AG04450 (cell line): ENCODE data around the gene ACP2. TPM values are rescaled to one million over a fixed set of nuclear protein-coding genes. Genes with fewer than 3 reads are reported as not detected.

ENCODE experiments used
- CTCF ChIA-PET: fragments of 300-600, 350-600 bp; formaldehyde crosslinking; extraction: SDS; loops from one replicate; lab custom pipeline; 2022; ENCODE audit warnings: antibody characterized with exemption, inconsistent platforms; lab: Charles Lee
- POLR2A ChIA-PET: fragments of 350-600 bp; formaldehyde crosslinking; extraction: SDS; loops from one replicate; lab custom pipeline; 2021; ENCODE audit warnings: antibody characterized with exemption, inconsistent platforms; lab: Yijun Ruan, JAX
- DNase-seq: peaks from one replicate; pipeline ENCODE4 v3.0.0-alpha.2; 2011; ENCODE audit warnings: low read depth, low spot score
- H3K27ac ChIP-seq: one replicate; pipeline ENCODE4 v1.5.1; 2012; ENCODE audit warnings: low read depth, low read length, control low read depth
- H3K27me3 ChIP-seq: one replicate; pipeline ENCODE4 v1.6.0; 2012; ENCODE audit warnings: low read length; ENCODE audit not compliant: control insufficient read depth, insufficient read depth
- H3K4me3 ChIP-seq: 2 replicates; pipeline ENCODE4 v1.5.1; 2011; ENCODE audit warnings: mild to moderate bottlenecking, low read depth, low read length, control low read depth
- H3K9me3 ChIP-seq: 2 replicates; pipeline ENCODE4 v1.5.1; 2012; ENCODE audit warnings: low read length; ENCODE audit not compliant: control insufficient read depth, insufficient read depth
- polyA plus RNA-seq: library from polyadenylated mRNA; depleted of rRNA; stranded (reverse); fragments of >200 nt; gene quantifications from 2 replicates; pipeline ENCODE4 v1.2.3, GENCODE V29; 2011
- TF ChIP-seq, protein P1 (sequence below): IDR thresholded peaks from 2 replicates; pipeline ENCODE4 v1.5.1; 2011; ENCODE audit warnings: low read depth, low read length, control low read depth, inconsistent platforms

ACP2 gene
- polyA plus RNA-seq, 1 experiment = 20.8 TPM

DNA sequence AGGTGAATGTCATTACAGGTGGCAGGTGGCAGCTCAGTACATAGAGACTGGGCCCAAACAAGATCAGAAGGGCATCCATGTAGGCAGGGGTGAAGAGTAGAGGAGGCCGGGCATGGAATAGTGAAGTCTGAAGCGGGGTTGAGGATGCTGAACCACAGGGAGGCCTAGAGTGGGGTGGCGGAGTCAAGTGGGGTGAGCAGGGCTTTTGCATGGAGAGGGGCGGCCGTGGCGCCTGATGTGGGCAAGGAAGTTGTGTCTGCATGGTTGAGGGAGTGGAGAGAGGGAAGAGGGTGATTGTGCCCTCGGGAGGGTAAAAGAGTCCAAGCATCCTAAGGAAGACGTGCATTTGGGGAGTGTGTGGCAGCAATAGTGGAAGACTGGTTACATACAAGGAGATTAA, 19.5 kb downstream of the ACP2 start:
- DNase-seq = no peak
- H3K9me3 ChIP-seq = no peaks in the 10 kb centered on the region
- TF ChIP-seq, protein P1, sequence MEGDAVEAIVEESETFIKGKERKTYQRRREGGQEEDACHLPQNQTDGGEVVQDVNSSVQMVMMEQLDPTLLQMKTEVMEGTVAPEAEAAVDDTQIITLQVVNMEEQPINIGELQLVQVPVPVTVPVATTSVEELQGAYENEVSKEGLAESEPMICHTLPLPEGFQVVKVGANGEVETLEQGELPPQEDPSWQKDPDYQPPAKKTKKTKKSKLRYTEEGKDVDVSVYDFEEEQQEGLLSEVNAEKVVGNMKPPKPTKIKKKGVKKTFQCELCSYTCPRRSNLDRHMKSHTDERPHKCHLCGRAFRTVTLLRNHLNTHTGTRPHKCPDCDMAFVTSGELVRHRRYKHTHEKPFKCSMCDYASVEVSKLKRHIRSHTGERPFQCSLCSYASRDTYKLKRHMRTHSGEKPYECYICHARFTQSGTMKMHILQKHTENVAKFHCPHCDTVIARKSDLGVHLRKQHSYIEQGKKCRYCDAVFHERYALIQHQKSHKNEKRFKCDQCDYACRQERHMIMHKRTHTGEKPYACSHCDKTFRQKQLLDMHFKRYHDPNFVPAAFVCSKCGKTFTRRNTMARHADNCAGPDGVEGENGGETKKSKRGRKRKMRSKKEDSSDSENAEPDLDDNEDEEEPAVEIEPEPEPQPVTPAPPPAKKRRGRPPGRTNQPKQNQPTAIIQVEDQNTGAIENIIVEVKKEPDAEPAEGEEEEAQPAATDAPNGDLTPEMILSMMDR = no peak
- CTCF ChIA-PET = interaction anchor here (1.3 kb wide), 1 partner anchor 30 kb away, joined by 4 read pairs; no protein-coding TSS in a partner anchor
- H3K27me3 ChIP-seq = no peaks in the 10 kb centered on the region
- POLR2A ChIA-PET = interaction anchor here (0.7 kb wide), 1 partner anchor 49 kb away, joined by 8 read pairs; no protein-coding TSS in a partner anchor
- no peak overlapping the region for H3K27ac ChIP-seq
- no peak overlapping the region for H3K4me3 ChIP-seq

DNA sequence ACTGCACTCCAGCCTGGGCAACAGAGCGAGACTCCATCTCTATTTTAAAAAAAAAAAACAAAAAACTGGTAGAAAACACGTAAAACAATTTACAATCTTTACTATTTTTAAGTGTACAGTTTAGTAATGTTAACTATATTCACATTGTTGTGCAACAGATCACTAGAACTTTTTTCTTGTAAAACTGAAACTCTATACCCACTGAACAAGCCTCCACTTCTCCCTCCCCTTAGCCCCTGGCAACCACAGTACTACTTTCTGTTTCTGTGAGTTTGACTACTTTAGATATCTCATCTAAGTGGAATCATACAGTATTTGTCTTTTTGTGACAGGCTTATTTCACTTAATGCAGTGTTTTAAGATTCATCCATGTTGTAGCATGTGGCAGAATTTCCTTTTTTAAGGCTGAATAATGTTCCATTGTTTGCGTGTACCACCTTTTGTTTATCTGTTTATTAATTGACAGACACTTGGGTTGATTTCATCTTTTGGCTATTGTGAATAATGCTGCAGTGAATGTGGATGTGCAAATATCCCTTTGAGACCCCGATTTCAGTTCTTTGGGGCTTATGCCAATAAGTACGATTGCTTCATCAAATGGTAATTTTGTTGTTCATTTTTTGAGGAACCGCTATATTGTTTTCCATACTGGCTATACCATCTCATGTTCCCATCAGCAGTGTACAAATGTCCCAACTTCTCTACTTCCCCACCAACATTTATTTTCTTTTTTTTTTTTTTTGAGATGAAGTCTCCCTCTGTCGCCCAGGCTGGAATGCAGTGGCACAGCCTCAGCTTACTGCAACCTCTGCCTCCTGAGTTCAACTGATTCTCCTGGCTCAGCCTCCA, 22.8 kb downstream of the ACP2 start:
- TF ChIP-seq, protein P1 = no peak
- no peak overlapping the region for H3K27ac ChIP-seq
- ChIA-PET CTCF (no interaction called here), POLR2A (interaction anchor here (0.7 kb wide), 1 partner anchor 33 kb away, joined by 4 read pairs; no protein-coding TSS in a partner anchor)
- H3K4me3 ChIP-seq = no peak overlapping the region
- no peaks in the 10 kb centered on the region for H3K9me3 ChIP-seq
- no peaks in the 10 kb centered on the region for H3K27me3 ChIP-seq
- no peak for DNase-seq

DNA sequence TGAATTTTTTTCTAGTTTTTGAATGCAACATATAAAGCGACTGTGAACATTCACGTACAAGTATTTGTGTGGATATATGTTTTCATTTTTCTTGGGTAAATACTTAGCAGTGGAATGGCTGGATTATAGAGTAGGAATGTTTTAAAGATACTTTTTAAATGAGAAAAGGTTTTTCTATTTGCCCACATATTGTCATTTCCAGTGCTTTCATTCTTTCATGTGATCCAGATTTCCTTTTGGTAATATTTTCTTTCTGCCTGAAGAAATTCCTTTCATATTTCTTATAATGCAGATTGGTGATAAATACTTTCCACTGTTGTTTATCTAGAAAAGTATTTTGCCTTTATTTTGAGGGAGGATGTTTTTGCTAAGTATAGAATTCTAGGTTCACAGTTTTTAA, 25.9 kb downstream of the ACP2 start:
- no peaks in the 10 kb centered on the region for H3K27me3 ChIP-seq
- POLR2A ChIA-PET = no interaction called here
- CTCF ChIA-PET = no interaction called here
- no peak overlapping the region for H3K4me3 ChIP-seq
- H3K9me3 ChIP-seq = no peaks in the 10 kb centered on the region
- TF ChIP-seq, protein P1 = no peak
- DNase-seq = no peak
- H3K27ac ChIP-seq = no peak overlapping the region

DNA sequence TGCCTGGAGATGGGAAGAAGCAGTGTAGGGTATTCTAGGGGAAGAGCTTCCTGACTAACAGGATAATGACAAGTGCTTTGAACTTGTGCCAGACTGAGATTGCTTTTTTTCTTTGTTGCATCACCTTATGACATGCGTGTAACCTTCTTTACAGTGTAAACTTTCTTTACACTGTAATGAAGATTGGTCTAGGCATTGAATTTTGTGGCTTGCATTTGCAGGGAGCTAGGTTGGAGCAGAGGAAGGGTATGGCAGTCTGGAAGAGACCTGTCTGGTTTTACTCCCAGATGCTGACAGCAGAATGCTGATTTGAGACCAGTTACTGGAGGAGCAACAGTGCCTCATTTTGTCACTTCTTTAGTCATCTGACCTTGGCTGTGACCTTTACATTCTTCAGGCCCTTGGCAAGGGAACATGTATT, 28.2 kb downstream of the ACP2 start:
- no peak for DNase-seq
- TF ChIP-seq, protein P1 = no peak
- ChIA-PET POLR2A (interaction anchor here (0.8 to 1.2 kb wide), 4 partner anchors 17 to 31 kb away, joined by 3 to 6 read pairs (median 4); partner anchors contain the start of gene ACP2), CTCF (interaction anchor here (0.7 to 1.9 kb wide), 5 partner anchors 14 to 135 kb away, joined by 3 to 7 read pairs (median 4); partner anchors contain the start of gene NR1H3)
- Histone ChIP-seq H3K4me3 (no peak overlapping the region), H3K27ac (peak overlapping the region; percentile 52), H3K27me3 (no peaks in the 10 kb centered on the region), H3K9me3 (no peaks in the 10 kb centered on the region)
